OCI-LY3 (cell line): ENCODE results near the gene PRR35.

ENCODE experiments used
- H2AFZ ChIP-seq: fragments of 200-600, 300-600 bp; shearing (Covaris generic); 2 replicates; pipeline ENCODE4 v1.6.0; 2014; ENCODE audit warnings: antibody characterized with exemption, low read depth, low read length
- H3K27ac ChIP-seq: fragments of 200-600, 300-600 bp; sonication (generic); 2 replicates; pipeline ENCODE4 v1.5.1; 2014; ENCODE audit warnings: mild to moderate bottlenecking, low read length, moderate library complexity, mixed read lengths
- H3K27me3 ChIP-seq: fragments of 200-600, 300-600 bp; sonication (generic); 2 replicates; pipeline ENCODE4 v1.6.1; 2014; ENCODE audit warnings: low read depth, low read length, mixed read lengths
- H3K36me3 ChIP-seq: fragments of 200-600, 300-600 bp; sonication (generic); replicated peaks from 2 replicates; pipeline ENCODE3; 2014; ENCODE audit warnings: low read depth, low read length, mixed read lengths
- H3K4me1 ChIP-seq: fragments of 300-600, 200-600 bp; sonication (generic); 2 replicates; pipeline ENCODE4 v1.6.1; 2014; ENCODE audit warnings: low read length, mixed read lengths
- H3K4me2 ChIP-seq: fragments of 200-600, 300-600 bp; sonication (generic); 2 replicates; pipeline ENCODE4 v1.6.1; 2014; ENCODE audit warnings: low read length, mixed read lengths
- H3K4me3 ChIP-seq: fragments of 300-600, 200-600 bp; sonication (generic); 2 replicates; pipeline ENCODE4 v1.5.1; 2014; ENCODE audit warnings: antibody characterized with exemption, mild to moderate bottlenecking, low read length, moderate library complexity
- H3K79me2 ChIP-seq: fragments of 300-600, 200-600 bp; shearing (Covaris generic); 2 replicates; pipeline ENCODE4 v1.6.1; 2014; ENCODE audit warnings: mild to moderate bottlenecking, low read length, mixed read lengths
- H3K9ac ChIP-seq: fragments of 300-600, 200-600 bp; shearing (Covaris generic); 2 replicates; pipeline ENCODE4 v1.6.0; 2014; ENCODE audit warnings: mild to moderate bottlenecking, low read length, moderate library complexity
- H3K9me3 ChIP-seq: fragments of 200-600, 300-600 bp; shearing (Covaris generic); 2 replicates; pipeline ENCODE4 v1.6.1; 2014; ENCODE audit warnings: low read length, mixed read lengths; ENCODE audit not compliant: insufficient read depth
- H4K20me1 ChIP-seq: fragments of 200-600, 300-600 bp; sonication (generic); 2 replicates; pipeline ENCODE4 v1.6.1; 2016; ENCODE audit warnings: low read length, mixed read lengths; ENCODE audit not compliant: insufficient read depth
- CTCF ChIP-seq: fragments of 200-600, 300-600 bp; sonication (generic); IDR thresholded peaks from 2 replicates; pipeline ENCODE4 v1.5.1; 2014; ENCODE audit warnings: antibody characterized with exemption, low read length, low read depth
- EZH2phosphoT487 ChIP-seq: fragments of 200-600 bp; shearing (Covaris generic); IDR thresholded peaks from 2 replicates; pipeline ENCODE4 v1.6.1; 2018; ENCODE audit warnings: antibody characterized with exemption, mixed run types, low read depth

Gene PRR35

GRCh38 chr16:531494-532125 is 28.6 kb upstream of the PRR35 start:
- H3K9ac ChIP-seq, result no peak overlapping the region
- TF ChIP-seq EZH2phosphoT487 (no peak), CTCF (no peak)
- H4K20me1 ChIP-seq, result peaks cover 43% of the 10 kb centered on the region
- no peak overlapping the region for H2AFZ ChIP-seq
- no peaks in the 10 kb centered on the region for H3K27me3 ChIP-seq
- peaks cover 7% of the 10 kb centered on the region for H3K4me1 ChIP-seq
- no peak overlapping the region for H3K4me2 ChIP-seq
- H3K9me3 ChIP-seq, result no peaks in the 10 kb centered on the region
- no peak overlapping the region for H3K4me3 ChIP-seq
- H3K27ac ChIP-seq, result no peak overlapping the region
- H3K79me2 ChIP-seq, result peaks cover 96% of the 10 kb centered on the region
- peaks cover 6% of the 10 kb centered on the region for H3K36me3 ChIP-seq

GRCh38 chr16:533391-534123 is 26.6 kb upstream of the PRR35 start:
- H3K4me2 ChIP-seq, result no peak overlapping the region
- TF ChIP-seq EZH2phosphoT487 (no peak), CTCF (no peak)
- peaks cover 7% of the 10 kb centered on the region for H3K4me1 ChIP-seq
- no peaks in the 10 kb centered on the region for H3K9me3 ChIP-seq
- H3K79me2 ChIP-seq, result peaks cover 100% of the 10 kb centered on the region
- no peak overlapping the region for H3K4me3 ChIP-seq
- H3K9ac ChIP-seq, result no peak overlapping the region
- peaks cover 43% of the 10 kb centered on the region for H4K20me1 ChIP-seq
- H2AFZ ChIP-seq, result no peak overlapping the region
- no peak overlapping the region for H3K27ac ChIP-seq
- H3K27me3 ChIP-seq, result no peaks in the 10 kb centered on the region
- peaks cover 6% of the 10 kb centered on the region for H3K36me3 ChIP-seq

- Histone ChIP-seq H3K4me3 (no peak overlapping the region), H3K27ac (no peak overlapping the region), H3K27me3 (no peaks in the 10 kb centered on the region), H3K9ac (no peak overlapping the region), H4K20me1 (peaks cover 40% of the 10 kb centered on the region), H3K79me2 (peaks cover 100% of the 10 kb centered on the region), H3K4me1 (peaks cover 5% of the 10 kb centered on the region), H2AFZ (no peak overlapping the region), H3K9me3 (no peaks in the 10 kb centered on the region), H3K36me3 (peaks cover 6% of the 10 kb centered on the region), H3K4me2 (no peak overlapping the region)
- TF ChIP-seq EZH2phosphoT487 (no peak), CTCF (no peak)
Measured at GRCh38 chr16:534135-534534, 26.1 kb upstream of the PRR35 start.

GRCh38 chr16:534856-535445 is 25.2 kb upstream of the PRR35 start:
- Histone ChIP-seq H3K4me3 (no peak overlapping the region), H4K20me1 (peaks cover 39% of the 10 kb centered on the region), H3K9me3 (no peaks in the 10 kb centered on the region), H3K27me3 (no peaks in the 10 kb centered on the region), H3K79me2 (peaks cover 100% of the 10 kb centered on the region), H2AFZ (no peak overlapping the region), H3K4me1 (no peaks in the 10 kb centered on the region), H3K36me3 (peaks cover 2% of the 10 kb centered on the region), H3K4me2 (no peak overlapping the region), H3K9ac (no peak overlapping the region), H3K27ac (no peak overlapping the region)
- no peak for TF ChIP-seq CTCF
- TF ChIP-seq EZH2phosphoT487, result no peak
